ENCODE results near the gene AOC2.
"Not testable (repeated sequence)": the region's sequence is repeated elsewhere in the genome, so short reads cannot be mapped to it uniquely, and the experiment has no call there.

AOC2 gene

GRCh38 chr17:42832934-42833766 lies 11.2 kb upstream of the AOC2 start, which contains the start of gene PSME3:
PSME3 (plus strand) TSS chr17:42833397; CDS start chr17:42833632, 235 bp downstream.
- peak; percentile 57 for DNase-seq (ENCODE audit: low read depth, low spot score)

- DNase-seq (ENCODE audit: low read depth, low spot score): no peak
These were observed 10.5 kb upstream of the AOC2 start for GRCh38 chr17:42833767-42834422.

- DNase-seq (ENCODE audit: low read depth, low spot score): no peak
These were observed 8.6 kb upstream of the AOC2 start for GRCh38 chr17:42835732-42836131.

- DNase-seq (ENCODE audit: low read depth, low spot score): no peak
These were observed 2.2 kb upstream of the AOC2 start for GRCh38 chr17:42841975-42842685.

GRCh38 chr17:42843358-42843934 lies 934 bp upstream of the AOC2 start:
- peak; percentile 23 for DNase-seq (ENCODE audit: low read depth, low spot score)

GRCh38 chr17:42844761-42845555 lies 578 bp downstream of the AOC2 start:
- no peak for DNase-seq (ENCODE audit: low read depth, low spot score)

- DNase-seq (ENCODE audit: low read depth, low spot score): no peak
These were observed 1.2 kb downstream of the AOC2 start for GRCh38 chr17:42845556-42845917.

- DNase-seq (ENCODE audit: low read depth, low spot score): no peak
These were observed 1.7 kb downstream of the AOC2 start for GRCh38 chr17:42845918-42846593.

- DNase-seq (ENCODE audit: low read depth, low spot score): no peak
These were observed 2.4 kb downstream of the AOC2 start for GRCh38 chr17:42846594-42847280.

GRCh38 chr17:42848093-42848492 lies 3.7 kb downstream of the AOC2 start:
- DNase-seq (ENCODE audit: low read depth, low spot score): no peak

GRCh38 chr17:42849031-42849430 lies 4.7 kb downstream of the AOC2 start:
- DNase-seq (ENCODE audit: low read depth, low spot score): no peak

GRCh38 chr17:42849451-42850181 lies 5.2 kb downstream of the AOC2 start:
- no peak for DNase-seq (ENCODE audit: low read depth, low spot score)

GRCh38 chr17:42850954-42851353 lies 6.6 kb downstream of the AOC2 start, which contains the start of gene AOC3:
AOC3 (plus strand) TSS chr17:42851199; CDS start chr17:42851344, 145 bp downstream.
- DNase-seq (ENCODE audit: low read depth, low spot score): no peak

GRCh38 chr17:42851371-42852240 lies 7.2 kb downstream of the AOC2 start:
- DNase-seq (ENCODE audit: low read depth, low spot score): not testable (repeated sequence)

- DNase-seq (ENCODE audit: low read depth, low spot score): no peak
These were observed 8.0 kb downstream of the AOC2 start for GRCh38 chr17:42852351-42852750.

GRCh38 chr17:42853004-42853403 lies 8.6 kb downstream of the AOC2 start:
- no peak for DNase-seq (ENCODE audit: low read depth, low spot score)

GRCh38 chr17:42853597-42853967 lies 9.2 kb downstream of the AOC2 start:
- no peak for DNase-seq (ENCODE audit: low read depth, low spot score)
